A549 treated with CORT108297 at 1 μM for 4 hours (cell line): ENCODE data around the gene ETV7. TPM values are rescaled to one million over a fixed set of nuclear protein-coding genes. Genes with fewer than 3 reads are reported as not detected.

ENCODE experiments used
- total RNA-seq: library from RNA; stranded (reverse); fragments of 200-300 nt; extraction: Qiagen RNA extraction; gene quantifications from 5 replicates; pipeline ENCODE4 v1.2.3, GENCODE V29; 2022

Gene ETV7
- 0.13 to 0.18 TPM (median 0.16 TPM) in 4 of 5 replicates, not detected in the other for total RNA-seq

GRCh38 chr6:36387440-36388303, at the start of gene ETV7:
TSS of gene ETV7 (minus strand) at chr6:36387669. CDS start at chr6:36387541, 128 bp downstream.

GRCh38 chr6:36336779-36337241, 50.7 kb downstream of the ETV7 start, which contains the start of gene BNIP5:
TSS of gene BNIP5 (minus strand) at chr6:36336888. CDS start at chr6:36330690, 6,198 bp downstream.

Other genes starting within 250 kb of the ETV7 start
- 10.1 to 12.0 TPM (median 10.4 TPM) in 5 replicates for gene BRPF3, start 190.9 kb downstream of the ETV7 start, total RNA-seq
- not detected in 5 replicates for gene PNPLA1, start 117.6 kb downstream of the ETV7 start, total RNA-seq
- gene BNIP5, start 50.8 kb downstream of the ETV7 start, total RNA-seq, result not detected in 5 replicates
- not detected in 5 replicates for gene PXT1, start 55.2 kb upstream of the ETV7 start, total RNA-seq
- gene KCTD20, start 55.3 kb upstream of the ETV7 start, total RNA-seq, result 16.7 to 21.2 TPM (median 19.0 TPM) in 5 replicates
- gene STK38, start 159.8 kb upstream of the ETV7 start, total RNA-seq, result 16.7 to 21.4 TPM (median 18.3 TPM) in 5 replicates
- 482 to 709 TPM (median 504 TPM) in 5 replicates for gene SRSF3, start 206.7 kb upstream of the ETV7 start, total RNA-seq